Mesothelial cell of epicardium (in vitro differentiated cells): Measurements from ENCODE around the gene OR6C75. TPM values are rescaled to one million over a fixed set of nuclear protein-coding genes. Genes with fewer than 3 reads are reported as not detected.
"Not testable (repeated sequence)": the region's sequence is repeated elsewhere in the genome, so short reads cannot be mapped to it uniquely, and the experiment has no call there.

Source experiments
- DNase-seq, 2 experiments: peaks; one replicate each; pipeline ENCODE4 v3.0.0; 2021; ENCODE audit warnings: low spot score in 2 of 2; ENCODE audit not compliant: unreplicated experiment in 2 of 2
- H3K27ac Mint-ChIP-seq: 2 replicates; pipeline ENCODE4 v1.8.0; 2021; ENCODE audit warnings: mixed read lengths
- H3K27me3 Mint-ChIP-seq: 2 replicates; pipeline ENCODE4 v1.8.0; 2021; ENCODE audit warnings: low read depth, mixed read lengths
- H3K36me3 Mint-ChIP-seq: 2 replicates; pipeline ENCODE4 v1.8.0; 2021; ENCODE audit warnings: mixed read lengths
- H3K4me1 Mint-ChIP-seq: 2 replicates; pipeline ENCODE4 v1.8.0; 2021; ENCODE audit warnings: mixed read lengths
- H3K4me3 Mint-ChIP-seq: 2 replicates; pipeline ENCODE4 v1.8.0; 2021; ENCODE audit warnings: mild to moderate bottlenecking, moderate library complexity, mixed read lengths
- H3K9me3 Mint-ChIP-seq: 2 replicates; pipeline ENCODE4 v1.8.0; 2021; ENCODE audit warnings: mixed read lengths
- total RNA-seq: library from RNA; stranded (reverse); gene quantifications from 3 replicates; pipeline ENCODE4 v1.2.1, GENCODE V29; 2021
- TF ChIP-seq, protein P1 (sequence below): fragments of 200-600 bp; sonication (generic); IDR thresholded peaks from one replicate; pipeline ENCODE4 v1.5.0; 2021; ENCODE audit warnings: antibody characterized with exemption; ENCODE audit not compliant: unreplicated experiment

The OR6C75 gene
- total RNA-seq, 1 donor from 2014 or later, result not detected

DNA sequence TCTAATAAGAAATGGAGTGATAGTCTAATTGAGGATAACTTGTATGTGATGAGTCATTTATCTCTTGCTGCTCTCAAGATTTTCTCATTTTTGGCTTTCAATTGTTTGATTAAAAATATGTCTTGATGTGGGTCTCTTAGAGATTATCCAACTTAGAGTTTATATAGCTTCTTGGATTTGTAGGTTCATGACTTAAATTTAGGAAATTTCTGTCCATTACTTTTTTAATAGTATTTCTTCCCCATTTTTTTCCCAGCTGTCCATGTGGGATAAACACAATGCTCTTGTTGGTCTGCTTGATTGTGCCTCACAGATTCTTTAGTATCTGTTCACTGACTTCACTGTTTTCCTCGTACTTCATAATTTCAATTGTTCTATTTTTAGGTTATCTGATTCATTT, 45.1 kb downstream of the OR6C75 start:
- TF ChIP-seq, protein P1, sequence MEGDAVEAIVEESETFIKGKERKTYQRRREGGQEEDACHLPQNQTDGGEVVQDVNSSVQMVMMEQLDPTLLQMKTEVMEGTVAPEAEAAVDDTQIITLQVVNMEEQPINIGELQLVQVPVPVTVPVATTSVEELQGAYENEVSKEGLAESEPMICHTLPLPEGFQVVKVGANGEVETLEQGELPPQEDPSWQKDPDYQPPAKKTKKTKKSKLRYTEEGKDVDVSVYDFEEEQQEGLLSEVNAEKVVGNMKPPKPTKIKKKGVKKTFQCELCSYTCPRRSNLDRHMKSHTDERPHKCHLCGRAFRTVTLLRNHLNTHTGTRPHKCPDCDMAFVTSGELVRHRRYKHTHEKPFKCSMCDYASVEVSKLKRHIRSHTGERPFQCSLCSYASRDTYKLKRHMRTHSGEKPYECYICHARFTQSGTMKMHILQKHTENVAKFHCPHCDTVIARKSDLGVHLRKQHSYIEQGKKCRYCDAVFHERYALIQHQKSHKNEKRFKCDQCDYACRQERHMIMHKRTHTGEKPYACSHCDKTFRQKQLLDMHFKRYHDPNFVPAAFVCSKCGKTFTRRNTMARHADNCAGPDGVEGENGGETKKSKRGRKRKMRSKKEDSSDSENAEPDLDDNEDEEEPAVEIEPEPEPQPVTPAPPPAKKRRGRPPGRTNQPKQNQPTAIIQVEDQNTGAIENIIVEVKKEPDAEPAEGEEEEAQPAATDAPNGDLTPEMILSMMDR, result no peak
- Mint-ChIP-seq H3K27me3 (peaks cover 9% of the 10 kb centered on the region), H3K4me1 (no peaks in the 10 kb centered on the region), H3K9me3 (peaks cover 6% of the 10 kb centered on the region), H3K27ac (no peak overlapping the region), H3K36me3 (no peaks in the 10 kb centered on the region), H3K4me3 (no peak overlapping the region)
- DNase-seq, result no peak

DNA sequence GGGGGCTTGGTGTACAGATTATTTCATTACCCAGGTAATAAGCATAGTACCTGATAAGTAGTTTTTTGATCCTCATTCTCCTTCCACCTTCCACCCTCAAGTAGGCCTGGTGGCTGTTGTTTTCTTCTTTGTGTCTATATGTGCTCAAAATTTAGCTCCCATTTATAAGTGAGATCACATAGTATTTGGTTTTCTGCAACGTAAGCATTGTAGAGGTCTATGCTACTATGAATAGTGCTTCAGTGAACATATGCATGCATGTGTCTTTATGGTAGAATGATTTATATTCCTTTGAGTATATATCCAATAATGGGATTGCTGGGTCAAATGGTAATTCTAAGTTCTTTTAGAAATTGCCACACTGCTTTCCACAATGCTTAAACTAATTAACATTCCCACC, 46.4 kb downstream of the OR6C75 start:
- not testable (repeated sequence) for DNase-seq, H3K4me1 Mint-ChIP-seq, H3K4me3 Mint-ChIP-seq, H3K36me3 Mint-ChIP-seq, H3K27me3 Mint-ChIP-seq, H3K9me3 Mint-ChIP-seq, H3K27ac Mint-ChIP-seq

DNA sequence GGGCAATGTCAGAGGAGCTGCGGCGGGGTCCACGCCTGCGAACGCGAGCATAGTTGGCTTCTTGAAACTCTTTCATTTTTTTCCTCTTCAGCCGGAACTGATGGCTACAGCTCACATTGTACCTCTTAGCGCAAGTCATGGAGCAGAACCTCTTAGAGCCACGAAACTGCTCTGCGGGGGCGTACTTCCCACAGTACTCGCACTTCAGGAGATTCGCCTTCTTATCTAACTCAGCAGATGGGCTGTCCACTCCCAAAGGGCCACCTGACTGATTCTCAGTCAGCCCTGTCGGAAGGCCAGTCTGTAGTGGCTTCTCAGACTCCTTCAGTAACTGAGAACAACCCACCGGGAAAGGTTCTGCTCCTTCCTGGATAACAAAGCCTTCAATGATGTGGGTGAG, 49.4 kb downstream of the OR6C75 start:
- H3K27me3 Mint-ChIP-seq, H3K36me3 Mint-ChIP-seq, H3K4me1 Mint-ChIP-seq, H3K27ac Mint-ChIP-seq, H3K4me3 Mint-ChIP-seq, DNase-seq: not testable (repeated sequence)
- H3K9me3 Mint-ChIP-seq, result peaks cover 16% of the 10 kb centered on the region

DNA sequence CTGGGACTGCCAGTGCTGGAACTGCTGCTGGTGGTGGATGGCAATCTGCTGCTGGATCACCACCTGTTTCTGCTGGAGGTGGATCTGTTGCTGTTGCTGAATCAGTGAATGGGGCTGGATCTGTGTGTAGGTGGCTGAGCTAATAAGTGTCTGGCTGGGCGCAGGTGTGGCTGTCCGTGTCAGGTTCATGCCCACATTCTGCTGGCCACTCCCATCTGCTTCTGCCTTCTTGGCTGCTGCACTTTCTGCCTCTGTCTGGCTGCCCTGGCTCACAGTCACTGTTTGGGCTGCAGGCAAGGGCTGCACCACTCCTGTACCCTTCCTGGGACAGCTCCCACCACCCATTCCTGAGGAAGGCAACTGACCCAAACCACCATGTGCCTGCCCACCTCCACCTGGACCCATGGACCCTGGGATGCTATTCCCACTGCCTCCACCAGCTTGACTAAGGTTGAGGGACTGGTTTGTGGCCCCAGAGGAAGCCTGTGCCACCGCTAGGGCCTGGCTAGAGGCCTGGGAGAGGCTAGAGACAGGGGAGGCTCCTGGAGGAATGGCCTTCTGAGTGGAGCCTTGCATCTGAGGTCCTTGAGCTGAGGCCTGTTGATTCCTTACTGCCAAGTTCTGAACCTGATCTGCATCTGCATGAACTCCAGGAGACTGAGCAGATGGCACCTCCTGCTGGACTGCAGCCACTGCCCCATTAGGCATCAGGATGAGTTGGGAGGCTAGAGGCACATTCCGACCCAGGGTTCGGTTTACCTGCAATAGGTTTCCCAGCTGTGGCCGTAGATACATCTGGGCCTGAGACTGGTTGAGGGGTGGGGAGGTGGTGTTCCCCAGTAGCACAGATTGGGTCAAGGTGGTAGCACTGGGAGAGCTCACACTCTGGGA, 51.0 kb downstream of the OR6C75 start:
- H3K27me3 Mint-ChIP-seq, DNase-seq, H3K4me1 Mint-ChIP-seq, H3K36me3 Mint-ChIP-seq, H3K27ac Mint-ChIP-seq: not testable (repeated sequence)
- H3K4me3 Mint-ChIP-seq, result peak overlapping the region; percentile 41
- H3K9me3 Mint-ChIP-seq, result peaks cover 22% of the 10 kb centered on the region

DNA sequence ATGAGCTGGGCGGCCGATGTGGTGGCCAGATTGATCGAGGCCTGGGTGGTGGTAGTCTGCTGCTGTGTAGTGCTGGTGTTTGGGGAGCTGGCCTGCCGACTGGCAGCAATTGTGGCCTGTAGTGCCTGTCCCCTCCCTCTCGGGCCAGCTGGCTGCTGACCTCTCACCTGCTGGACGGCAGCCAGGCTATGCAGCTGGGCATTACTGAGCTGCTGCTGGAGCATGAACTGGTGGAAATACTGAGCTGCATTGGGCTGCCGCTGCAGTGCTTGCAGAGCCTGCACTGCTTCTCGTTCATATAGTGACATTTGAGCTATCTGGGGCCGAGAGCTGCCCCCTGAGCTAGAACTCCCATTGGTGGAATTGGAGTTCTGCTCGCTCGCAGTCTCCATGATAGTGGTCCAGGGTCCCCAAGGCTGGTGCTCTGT, 51.6 kb downstream of the OR6C75 start:
- not testable (repeated sequence) for H3K4me1 Mint-ChIP-seq, H3K36me3 Mint-ChIP-seq, DNase-seq, H3K27ac Mint-ChIP-seq, H3K27me3 Mint-ChIP-seq
- H3K4me3 Mint-ChIP-seq, result peak overlapping the region; percentile 56
- peaks cover 29% of the 10 kb centered on the region for H3K9me3 Mint-ChIP-seq

DNA sequence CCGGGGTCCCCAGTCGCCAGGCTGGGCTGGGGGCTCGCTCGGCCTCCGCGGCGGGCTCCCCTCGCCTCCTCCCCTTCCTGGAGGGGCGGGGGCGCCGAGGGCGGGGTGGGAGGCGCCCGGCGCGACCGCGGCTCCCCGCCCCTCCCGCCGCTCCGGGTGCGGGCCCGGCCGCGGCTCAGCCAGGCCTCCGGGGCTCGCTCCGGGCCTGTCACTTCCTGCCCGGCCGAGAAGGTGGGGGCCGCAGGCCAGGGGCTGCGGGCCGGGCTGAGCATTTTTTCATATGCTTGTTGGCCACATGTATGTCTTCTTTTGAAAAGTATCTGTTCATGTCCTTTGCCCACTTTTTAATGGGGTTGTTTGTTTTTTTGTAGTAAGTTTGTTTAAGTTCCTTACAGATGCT, 52.1 kb downstream of the OR6C75 start:
- H3K36me3 Mint-ChIP-seq, DNase-seq, H3K4me1 Mint-ChIP-seq, H3K27me3 Mint-ChIP-seq: not testable (repeated sequence)
- H3K4me3 Mint-ChIP-seq, result peak overlapping the region; percentile 70
- peaks cover 32% of the 10 kb centered on the region for H3K9me3 Mint-ChIP-seq
- H3K27ac Mint-ChIP-seq, result peak overlapping the region; percentile 61

DNA sequence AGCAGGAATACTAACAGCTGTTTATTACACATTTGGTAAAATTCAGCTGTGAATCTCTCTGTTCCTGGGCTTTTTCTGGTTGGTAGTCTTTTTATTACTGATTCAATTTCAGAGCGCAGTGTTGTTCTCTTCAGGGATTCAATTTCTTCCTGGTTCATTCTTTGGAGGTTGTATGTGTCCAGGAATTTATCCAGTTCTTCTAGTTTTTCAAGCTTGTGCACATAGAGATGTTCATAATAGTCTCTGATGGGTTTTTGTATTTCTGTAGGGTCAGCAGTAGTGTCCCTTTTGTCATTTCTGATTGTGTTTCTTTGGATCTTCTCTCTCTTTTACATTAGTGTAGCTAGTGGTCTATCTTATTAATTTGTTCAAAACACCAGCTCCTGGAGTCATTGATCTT, 54.2 kb downstream of the OR6C75 start:
- Mint-ChIP-seq H3K27me3 (no peaks in the 10 kb centered on the region), H3K27ac (no peak overlapping the region), H3K4me1 (peaks cover 2% of the 10 kb centered on the region), H3K4me3 (no peak overlapping the region), H3K36me3 (no peaks in the 10 kb centered on the region), H3K9me3 (peaks cover 32% of the 10 kb centered on the region)
- no peak for DNase-seq
- TF ChIP-seq, protein P1, result no peak

Other genes with a start within 250 kb of the OR6C75 start
- not detected in 3 replicates for gene OR9K2, start 236.6 kb upstream of the OR6C75 start, total RNA-seq
- gene OR10A7, start 141.9 kb upstream of the OR6C75 start, total RNA-seq, result not detected in 3 replicates
- not detected in 3 replicates for gene OR6C74, start 118.4 kb upstream of the OR6C75 start, total RNA-seq
- gene OR6C6, start 66.4 kb upstream of the OR6C75 start, total RNA-seq, result not detected in 3 replicates
- not detected in 3 replicates for gene OR6C1, start 48.6 kb upstream of the OR6C75 start, total RNA-seq
- not detected in 3 replicates for gene OR6C3, start 32.2 kb upstream of the OR6C75 start, total RNA-seq
- not detected in 3 replicates for gene OR6C65, start 37.6 kb downstream of the OR6C75 start, total RNA-seq
- gene OR6C76, start 63.3 kb downstream of the OR6C75 start, total RNA-seq, result not detected in 3 replicates
- gene OR6C2, start 81.1 kb downstream of the OR6C75 start, total RNA-seq, result not detected in 3 replicates
- not detected in 3 replicates for gene OR6C70, start 107.2 kb downstream of the OR6C75 start, total RNA-seq
- not detected in 3 replicates for gene OR6C68, start 129.4 kb downstream of the OR6C75 start, total RNA-seq
- not detected in 3 replicates for gene OR6C4, start 186.6 kb downstream of the OR6C75 start, total RNA-seq
- gene OR2AP1, start 209.5 kb downstream of the OR6C75 start, total RNA-seq, result 0.13 to 0.29 TPM (median 0.22 TPM) in 3 replicates